GM12892 (cell line): ENCODE results near the gene ABCC2.
"Not testable (repeated sequence)": the region's sequence is repeated elsewhere in the genome, so short reads cannot be mapped to it uniquely, and the experiment has no call there.

Source experiments
- POLR2A ChIP-seq: IDR thresholded peaks from 2 replicates; pipeline ENCODE4 v1.6.1; 2011; ENCODE audit warnings: low read depth, low read length, control low read depth
- POLR2AphosphoS5 ChIP-seq: IDR thresholded peaks from 2 replicates; pipeline ENCODE4 v1.6.1; 2011; ENCODE audit warnings: low read depth, low read length, control low read depth
- TAF1 ChIP-seq: IDR thresholded peaks from 2 replicates; pipeline ENCODE4 v1.6.1; 2011; ENCODE audit warnings: low read depth, mild to moderate bottlenecking, control low read depth, low read length, borderline replicate concordance

GRCh38 chr10:99867250-99867649 is 84.8 kb downstream of the ABCC2 start:
- not testable (repeated sequence) for TF ChIP-seq POLR2AphosphoS5, TAF1, POLR2A
